K562 (cell line): ENCODE data around the gene MRPL54. TPM values are rescaled to one million over a fixed set of nuclear protein-coding genes. Genes with fewer than 3 reads are reported as not detected.
"Not testable (repeated sequence)": the region's sequence is repeated elsewhere in the genome, so short reads cannot be mapped to it uniquely, and the experiment has no call there.

Experiments
- ATAC-seq: fragments of 200-7000 bp; cut with Tn5 transposase; 3 replicates; pipeline ENCODE4 v1.9.1; 2020; ENCODE audit warnings: moderate library complexity
- BruUV-seq: library from RNA; stranded (reverse); fragments of 400-500 nt; replicated peaks from 2 replicates; lab custom pipeline; 2021; lab: Mats Ljungman, UMichigan
- CTCF ChIA-PET: fragments of 300-600 bp; formaldehyde crosslinking; extraction: SDS; loops from one replicate; lab custom pipeline; 2021; ENCODE audit warnings: low intra/inter-chr PET ratio; lab: Yijun Ruan, JAX
- POLR2A ChIA-PET: fragments of 300-600, 350-650 bp; sonication (Branson Sonifier 250); formaldehyde crosslinking; extraction: SDS; loops from one replicate; lab custom pipeline; 2021; ENCODE audit warnings: antibody characterized with exemption, inconsistent platforms; lab: Yijun Ruan, JAX
- DNase-seq, 4 experiments: peaks; one replicate each; pipeline versions ENCODE4 v3.0.0 to v3.0.0-alpha.2; 2011 to 2018; ENCODE audit warnings: low spot score in 3 of 4, mixed read lengths in 3 of 4; ENCODE audit errors: extremely low read depth in 1 of 4
- FAIRE-seq: peaks from 2 replicates; lab custom pipeline; 2011; peaks lifted over from hg19 to GRCh38; lab: Jason Lieb, UNC
- H2AFZ ChIP-seq: 2 replicates; pipeline ENCODE4 v1.6.0; 2011; ENCODE audit warnings: low read depth, low read length, control low read depth, inconsistent platforms
- H3K27ac ChIP-seq: fragments of 200-600 bp; 3 replicates; pipeline ENCODE4 v1.8.0; 2011; ENCODE audit warnings: low read depth, mild to moderate bottlenecking, control low read depth, inconsistent platforms, low read length, moderate library complexity, mixed read lengths; ENCODE audit errors: extremely low read depth
- H3K27me3 ChIP-seq, 2 experiments: fragments of 300-600 bp in 1 of 2; 2 replicates in 1 of 2; 3 replicates in 1 of 2; pipeline versions ENCODE4 v1.6.0 to v1.8.0; 2011; ENCODE audit warnings: inconsistent platforms in 2 of 2, low read length in 2 of 2, mild to moderate bottlenecking in 1 of 2, mixed read lengths in 1 of 2, moderate library complexity in 1 of 2; ENCODE audit not compliant: control insufficient read depth in 2 of 2, insufficient read depth in 2 of 2
- H3K36me3 ChIP-seq: fragments of 300-600 bp; 3 replicates; pipeline ENCODE4 v1.8.0; 2011; ENCODE audit warnings: mild to moderate bottlenecking, low read length, inconsistent platforms; ENCODE audit not compliant: control insufficient read depth, insufficient read depth
- H3K4me1 ChIP-seq, 2 experiments: fragments of 200-600 bp in 1 of 2; replicated peaks in 1 of 2; 2 replicates in 1 of 2; 3 replicates in 1 of 2; pipeline versions ENCODE4 v1.5.1 to v1.8.0; 2011; ENCODE audit warnings: inconsistent platforms in 2 of 2, low read length in 2 of 2, mild to moderate bottlenecking in 1 of 2, mixed read lengths in 1 of 2, moderate library complexity in 1 of 2; ENCODE audit not compliant: control insufficient read depth in 2 of 2, insufficient read depth in 2 of 2
- H3K4me2 ChIP-seq: 2 replicates; pipeline ENCODE4 v1.6.1; 2011; ENCODE audit warnings: low read length, control low read depth, inconsistent platforms, mixed read lengths; ENCODE audit not compliant: insufficient read depth
- H3K4me3 ChIP-seq: fragments of 200-600 bp; sonication (generic), shearing (Covaris generic); 2 replicates; pipeline ENCODE4 v1.5.1; 2016; ENCODE audit warnings: control low read depth, inconsistent platforms
- H3K79me2 ChIP-seq: fragments of 200-600 bp; 3 replicates; pipeline ENCODE4 v1.8.0; 2011; ENCODE audit warnings: low read length, inconsistent platforms; ENCODE audit not compliant: control insufficient read depth, insufficient read depth
- H3K9ac ChIP-seq, 2 experiments: 2 replicates each; pipeline versions ENCODE4 v1.6.0 to v1.6.1; 2011; ENCODE audit warnings: low read depth in 2 of 2, low read length in 2 of 2, control low read depth in 1 of 2, inconsistent platforms in 1 of 2, mild to moderate bottlenecking in 1 of 2, mixed read lengths in 1 of 2; ENCODE audit not compliant: insufficient read depth in 1 of 2
- H3K9me1 ChIP-seq: one replicate; pipeline ENCODE4 v1.6.0; 2011; ENCODE audit warnings: inconsistent platforms, mild to moderate bottlenecking, low read length, moderate library complexity; ENCODE audit not compliant: control insufficient read depth, insufficient read depth
- H3K9me3 ChIP-seq: replicated peaks from 2 replicates; pipeline ENCODE4 v1.5.1; 2011; ENCODE audit warnings: low read depth, low read length, inconsistent platforms; ENCODE audit not compliant: control insufficient read depth, insufficient read depth
- H4K20me1 ChIP-seq: replicated peaks from 2 replicates; pipeline ENCODE4 v1.6.1; 2011; ENCODE audit warnings: low read length, inconsistent platforms, mixed read lengths; ENCODE audit not compliant: control insufficient read depth, insufficient read depth
- BCOR ChIP-seq: fragments of 450-650 bp; IDR thresholded peaks from 2 replicates; pipeline ENCODE4 v1.6.1; 2016
- CREB3L1 ChIP-seq: fragments of 450-650 bp; IDR thresholded peaks from 2 replicates; pipeline ENCODE4 v1.6.1; 2014; ENCODE audit warnings: low read depth, mild to moderate bottlenecking, moderate library complexity, borderline replicate concordance
- ZBTB33 ChIP-seq: sonication (generic); formaldehyde crosslinking; IDR thresholded peaks from 2 replicates; pipeline ENCODE4 v1.8.1; 2023; ENCODE audit warnings: mild to moderate bottlenecking, missing genetic modification reagents
- WGBS: fragments of 100-300 bp; shearing (Covaris generic); methylation state at CpG from one replicate; pipeline ENCODE4 v1.1.6; 2016; ENCODE audit warnings: low coverage, mixed read lengths; ENCODE audit not compliant: insufficient coverage; ENCODE audit errors: missing lambda C conversion rate; 5-methylcytosine and 5-hydroxymethylcytosine counted together
- in situ Hi-C: fragments of 300-500 bp; cut with MboI; formaldehyde crosslinking; loops from 4 replicates; pipeline ENCODE4 v1.15.0; 2018; ENCODE audit warnings: inconsistent platforms, mixed read lengths
- intact Hi-C: fragments of 100-400 bp; cut with micrococcal nuclease; formaldehyde crosslinking; loops from 2 replicates; pipeline ENCODE4 v1.14.2; 2022
- polyA plus RNA-seq, 8 experiments: library from polyadenylated mRNA; depleted of rRNA in 4 of 8; stranded (reverse) in 5 of 8; unstranded in 3 of 8; fragments of >200 nt; fragmentation: Nextera tagmentation in 2 of 8; fragmentation: Illumina TruSeq in 1 of 8; extraction: Ambion mirVana in 2 of 8; extraction: Trizol in 1 of 8; gene quantifications; 2 replicates each; pipeline versions ENCODE4 v1.2.1 to v1.2.3, GENCODE V29; 2011 to 2014; ENCODE audit warnings: inconsistent platforms in 1 of 8, missing spikeins in 1 of 8
- total RNA-seq, 7 experiments: library from RNA; depleted of rRNA in 6 of 7; stranded (reverse); fragments of >200 nt in 6 of 7; fragmentation: Illumina TruSeq in 2 of 7; extraction: Trizol in 2 of 7; gene quantifications; 2 replicates each; pipeline versions ENCODE4 v1.2.1 to v1.2.3, GENCODE V29; 2011 to 2021; ENCODE audit warnings: low replicate concordance in 1 of 7

Gene MRPL54
- total and polyA plus RNA-seq, 9 of the 15 experiments (the other 6 are each of a cell fraction or from before 2014, with no cell fraction given), result 3.5 to 120 (median 56.9) TPM

- POLR2A ChIA-PET, result interaction anchor here (0.6 kb wide), 1 partner anchor 1502 kb away, joined by 3 read pairs; no protein-coding TSS in a partner anchor
- Histone ChIP-seq H3K4me1 (peaks cover 7 to 44% of the 10 kb centered on the region in 2 experiments; a peak in 4 of 5 replicates), H3K79me2 (peaks cover 13% of the 10 kb centered on the region), H3K36me3 (peaks cover 28% of the 10 kb centered on the region; the same call in 2 of the 3 replicates)
- H3K27ac ChIP-seq, H3K9ac ChIP-seq, H3K4me3 ChIP-seq, in situ Hi-C loops, BruUV-seq, ATAC-seq, H3K27me3 ChIP-seq, H3K9me3 ChIP-seq, DNase-seq, FAIRE-seq, CTCF ChIA-PET, H3K4me2 ChIP-seq, H3K9me1 ChIP-seq, intact Hi-C loops, H4K20me1 ChIP-seq, H2AFZ ChIP-seq: not testable (repeated sequence)
- 93% methylated on average over 4 of the region's 5 CpGs for WGBS
These were observed 3.3 kb downstream of the MRPL54 start for GRCh38 chr19:3765757-3766156.

GRCh38 chr19:3766520-3766919 lies 4.0 kb downstream of the MRPL54 start:
- WGBS, result 78% methylated on average over 6 of the region's 7 CpGs
- in situ Hi-C loops (no loop called here), intact Hi-C loops (no loop called here)
- CTCF ChIA-PET, result no interaction called here
- no peak for FAIRE-seq
- peaks cover 3 to 43% of the 10 kb centered on the region in 2 experiments; a peak in 2 of 5 replicates for H3K4me1 ChIP-seq
- peaks cover 28% of the 10 kb centered on the region; the same call in 2 of the 3 replicates for H3K36me3 ChIP-seq
- no peak overlapping the region for H3K4me3 ChIP-seq
- no peaks in the 10 kb centered on the region for H4K20me1 ChIP-seq
- no peak overlapping the region for H3K27ac ChIP-seq
- no peak for DNase-seq
- H2AFZ ChIP-seq, result no peak overlapping the region
- TF ChIP-seq ZBTB33 (CRISPR knock-in tag) (0 out of 2 replicates have a peak, but pooled peaks have one; percentile 9), BCOR (0 out of 2 replicates have a peak, but pooled peaks have one; percentile 16), CREB3L1 (no peak)
- peaks cover 6% of the 10 kb centered on the region for H3K79me2 ChIP-seq
- H3K27me3 ChIP-seq, result no peaks in the 10 kb centered on the region
- H3K4me2 ChIP-seq, result no peak overlapping the region
- BruUV-seq, result no TSS peak
- no peaks in the 10 kb centered on the region for H3K9me1 ChIP-seq
- no peak overlapping the region for H3K9ac ChIP-seq
- H3K9me3 ChIP-seq, result no peaks in the 10 kb centered on the region
- POLR2A ChIA-PET, result no interaction called here
- no peak for ATAC-seq
